ENCODE results near the gene CD300LD.

DNA sequence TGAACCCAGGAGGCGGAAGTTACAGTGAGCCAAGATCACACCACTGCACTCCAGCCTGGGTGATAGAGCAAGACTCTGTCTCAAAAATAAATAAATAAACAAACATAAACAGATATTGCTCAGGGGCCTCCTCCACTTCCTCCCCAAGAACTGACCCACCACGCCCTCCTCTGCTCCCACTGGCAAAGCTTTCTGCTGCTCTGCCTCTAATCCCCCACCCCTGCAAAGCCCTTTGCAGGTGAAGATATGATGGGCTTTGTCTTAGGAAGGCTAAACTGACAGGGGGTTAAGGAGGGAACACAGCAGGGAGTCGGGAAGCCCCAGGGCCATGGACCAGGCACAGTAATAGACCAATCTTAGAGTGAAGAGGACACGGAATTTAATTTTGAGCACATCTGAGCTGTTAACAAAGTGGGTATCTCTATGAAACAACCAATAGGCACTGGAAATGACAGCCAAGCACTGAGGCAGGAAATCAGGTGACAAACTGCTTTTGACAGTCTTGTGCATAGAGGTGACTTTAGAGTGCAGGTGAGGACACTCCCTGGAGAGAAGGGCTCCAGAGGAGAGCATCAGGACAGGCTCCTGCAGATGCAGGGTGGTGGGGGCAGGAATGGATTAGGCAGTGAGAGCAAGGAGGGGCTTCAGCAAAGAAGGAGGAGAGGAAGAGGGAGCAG lies 6.4 kb upstream of the CD300LD start:
- TF ChIP-seq, protein P1, sequence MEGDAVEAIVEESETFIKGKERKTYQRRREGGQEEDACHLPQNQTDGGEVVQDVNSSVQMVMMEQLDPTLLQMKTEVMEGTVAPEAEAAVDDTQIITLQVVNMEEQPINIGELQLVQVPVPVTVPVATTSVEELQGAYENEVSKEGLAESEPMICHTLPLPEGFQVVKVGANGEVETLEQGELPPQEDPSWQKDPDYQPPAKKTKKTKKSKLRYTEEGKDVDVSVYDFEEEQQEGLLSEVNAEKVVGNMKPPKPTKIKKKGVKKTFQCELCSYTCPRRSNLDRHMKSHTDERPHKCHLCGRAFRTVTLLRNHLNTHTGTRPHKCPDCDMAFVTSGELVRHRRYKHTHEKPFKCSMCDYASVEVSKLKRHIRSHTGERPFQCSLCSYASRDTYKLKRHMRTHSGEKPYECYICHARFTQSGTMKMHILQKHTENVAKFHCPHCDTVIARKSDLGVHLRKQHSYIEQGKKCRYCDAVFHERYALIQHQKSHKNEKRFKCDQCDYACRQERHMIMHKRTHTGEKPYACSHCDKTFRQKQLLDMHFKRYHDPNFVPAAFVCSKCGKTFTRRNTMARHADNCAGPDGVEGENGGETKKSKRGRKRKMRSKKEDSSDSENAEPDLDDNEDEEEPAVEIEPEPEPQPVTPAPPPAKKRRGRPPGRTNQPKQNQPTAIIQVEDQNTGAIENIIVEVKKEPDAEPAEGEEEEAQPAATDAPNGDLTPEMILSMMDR (IDR thresholded peaks at IDR 0.05; ENCODE audit: poor library complexity) = no peak
- no peak for TF ChIP-seq EZH2 (IDR thresholded peaks at IDR 0.05; ENCODE audit: borderline replicate concordance)
- TF ChIP-seq EZH2phosphoT487 (IDR thresholded peaks at IDR 0.05; ENCODE audit: low read depth, severe bottlenecking, unreplicated experiment) = no peak
